Measurements from ENCODE around the gene THADA. TPM values are rescaled to one million over a fixed set of nuclear protein-coding genes. Genes with fewer than 3 reads are reported as not detected.

The THADA gene
- total RNA-seq, 2 experiments from 2014 or later, result 31.2 to 32.3 TPM

DNA sequence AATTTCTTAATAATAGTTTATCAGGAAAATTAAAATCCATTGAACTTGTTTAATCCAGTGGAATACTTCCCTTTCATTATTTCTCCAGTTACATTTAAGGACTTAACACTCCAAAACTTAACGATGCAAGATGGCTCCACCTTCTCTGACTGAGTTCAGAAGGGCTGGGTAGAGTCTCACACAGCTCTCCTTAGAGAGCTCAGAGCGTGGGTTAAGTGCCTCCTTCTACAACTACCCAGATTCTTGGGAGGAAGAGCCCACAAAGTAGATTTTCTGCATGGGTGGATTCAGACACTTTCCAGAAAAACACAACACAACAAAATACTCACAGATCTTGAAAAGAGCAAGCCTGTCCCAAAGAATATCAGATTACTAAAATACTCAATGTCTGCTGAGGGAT lies 130.6 kb downstream of the THADA start:
- POLR2A ChIA-PET, result no interaction called here
- CTCF ChIA-PET (ENCODE audit: unreplicated experiment), result no interaction called here
- Histone ChIP-seq H3K36me3 (ENCODE audit: insufficient read depth, low read length) (no peaks in the 10 kb centered on the region), H3K9me3 (ENCODE audit: low read length) (no peaks in the 10 kb centered on the region), H3K4me3 (ENCODE audit: low read depth, low read length, poor library complexity, severe bottlenecking) (no peak overlapping the region), H3K4me2 (ENCODE audit: low read length) (no peak overlapping the region), H3K9me2 (ENCODE audit: insufficient read depth, low read length) (no peaks in the 10 kb centered on the region), H3K4me1 (ENCODE audit: insufficient read depth, low read length, poor library complexity, severe bottlenecking) (peaks cover 11% of the 10 kb centered on the region), H4K20me1 (ENCODE audit: insufficient read depth, low read length) (no peaks in the 10 kb centered on the region), H3K79me2 (ENCODE audit: insufficient read depth, low read depth, low read length) (no peaks in the 10 kb centered on the region), H3K27ac (ENCODE audit: low read depth, low read length, poor library complexity, severe bottlenecking) (no peak overlapping the region), H2AFZ (ENCODE audit: low read length) (no peak overlapping the region)
- TF ChIP-seq EZH2phosphoT487 (IDR thresholded peaks at IDR 0.05; ENCODE audit: borderline replicate concordance, low read depth, low read length), result no peak
- intact Hi-C loops (cut with micrococcal nuclease; ENCODE audit: unreplicated experiment), result no loop called here
- no TSS peak for BruUV-seq (replicated peaks)
- no peak for DNase-seq (ENCODE audit: low spot score)

DNA sequence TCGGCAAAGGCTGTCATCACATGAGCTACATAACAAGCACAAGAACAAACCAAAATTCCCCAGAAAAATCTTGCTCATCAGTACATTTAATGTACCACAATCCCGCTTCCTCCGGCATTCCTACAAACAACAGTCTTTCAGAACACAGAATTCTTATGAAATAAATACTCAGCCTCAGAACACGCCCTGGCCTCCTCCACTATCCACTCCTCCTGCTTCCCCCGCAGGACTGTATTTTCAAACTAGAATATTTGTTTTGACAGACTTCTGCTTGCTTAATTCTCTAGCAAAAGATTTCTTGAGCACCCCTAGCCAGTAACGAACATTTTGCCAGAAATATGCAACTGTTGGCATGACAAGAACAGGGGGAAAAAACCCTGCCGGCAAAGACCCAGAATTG lies 131.2 kb downstream of the THADA start:
- Histone ChIP-seq H3K27ac (ENCODE audit: low read depth, low read length, poor library complexity, severe bottlenecking) (no peak overlapping the region), H3K9me2 (ENCODE audit: insufficient read depth, low read length) (no peaks in the 10 kb centered on the region), H3K4me1 (ENCODE audit: insufficient read depth, low read length, poor library complexity, severe bottlenecking) (peaks cover 11% of the 10 kb centered on the region), H3K79me2 (ENCODE audit: insufficient read depth, low read depth, low read length) (no peaks in the 10 kb centered on the region), H3K4me2 (ENCODE audit: low read length) (no peak overlapping the region), H3K9me3 (ENCODE audit: low read length) (no peaks in the 10 kb centered on the region), H2AFZ (ENCODE audit: low read length) (no peak overlapping the region), H3K36me3 (ENCODE audit: insufficient read depth, low read length) (no peaks in the 10 kb centered on the region), H3K4me3 (ENCODE audit: low read depth, low read length, poor library complexity, severe bottlenecking) (no peak overlapping the region), H4K20me1 (ENCODE audit: insufficient read depth, low read length) (no peaks in the 10 kb centered on the region)
- no peak for DNase-seq (ENCODE audit: low spot score)
- CTCF ChIA-PET (ENCODE audit: unreplicated experiment), result no interaction called here
- BruUV-seq (replicated peaks), result no TSS peak
- intact Hi-C loops (cut with micrococcal nuclease; ENCODE audit: unreplicated experiment), result no loop called here
- TF ChIP-seq, protein P1, sequence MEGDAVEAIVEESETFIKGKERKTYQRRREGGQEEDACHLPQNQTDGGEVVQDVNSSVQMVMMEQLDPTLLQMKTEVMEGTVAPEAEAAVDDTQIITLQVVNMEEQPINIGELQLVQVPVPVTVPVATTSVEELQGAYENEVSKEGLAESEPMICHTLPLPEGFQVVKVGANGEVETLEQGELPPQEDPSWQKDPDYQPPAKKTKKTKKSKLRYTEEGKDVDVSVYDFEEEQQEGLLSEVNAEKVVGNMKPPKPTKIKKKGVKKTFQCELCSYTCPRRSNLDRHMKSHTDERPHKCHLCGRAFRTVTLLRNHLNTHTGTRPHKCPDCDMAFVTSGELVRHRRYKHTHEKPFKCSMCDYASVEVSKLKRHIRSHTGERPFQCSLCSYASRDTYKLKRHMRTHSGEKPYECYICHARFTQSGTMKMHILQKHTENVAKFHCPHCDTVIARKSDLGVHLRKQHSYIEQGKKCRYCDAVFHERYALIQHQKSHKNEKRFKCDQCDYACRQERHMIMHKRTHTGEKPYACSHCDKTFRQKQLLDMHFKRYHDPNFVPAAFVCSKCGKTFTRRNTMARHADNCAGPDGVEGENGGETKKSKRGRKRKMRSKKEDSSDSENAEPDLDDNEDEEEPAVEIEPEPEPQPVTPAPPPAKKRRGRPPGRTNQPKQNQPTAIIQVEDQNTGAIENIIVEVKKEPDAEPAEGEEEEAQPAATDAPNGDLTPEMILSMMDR (conservative IDR thresholded peaks at IDR 0.05; ENCODE audit: low read length), result no peak
- no peak for TF ChIP-seq EZH2phosphoT487 (IDR thresholded peaks at IDR 0.05; ENCODE audit: borderline replicate concordance, low read depth, low read length)
- POLR2A ChIA-PET, result no interaction called here

DNA sequence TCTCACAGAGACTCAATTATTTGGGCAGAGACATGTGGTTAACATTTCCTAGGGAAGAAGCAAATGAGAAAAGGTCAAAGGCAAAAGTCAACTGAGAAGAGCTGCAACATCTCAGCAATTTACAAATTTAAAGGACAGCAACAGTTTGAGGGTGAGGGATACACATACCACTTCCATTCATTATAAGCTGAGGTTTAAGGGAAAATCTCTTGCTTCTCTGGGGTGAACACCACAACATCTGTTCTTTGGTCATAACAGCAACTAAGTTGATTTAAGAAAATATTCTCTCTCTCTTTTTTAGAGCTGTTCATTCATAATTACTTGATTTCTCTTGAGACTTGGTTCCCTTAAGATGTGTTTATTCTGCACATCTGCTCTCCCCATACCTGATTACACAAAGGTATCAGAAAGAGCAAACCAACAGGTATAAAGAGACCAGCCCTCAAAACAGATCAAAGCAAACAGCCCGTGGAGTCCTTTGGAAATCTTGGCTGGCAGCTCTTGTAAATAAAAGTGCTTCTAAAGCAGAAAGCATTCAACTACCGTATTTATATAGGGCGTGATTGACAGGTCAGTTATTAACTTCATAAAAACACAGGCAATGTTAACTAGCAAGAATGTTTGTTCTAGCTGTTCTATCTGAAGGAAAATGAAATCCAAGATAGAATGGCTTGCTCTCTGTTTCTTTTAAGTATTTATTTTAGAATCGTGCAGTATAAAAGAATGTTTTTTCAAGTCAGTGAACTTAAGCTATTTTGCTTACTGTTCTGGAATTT lies 132.8 kb downstream of the THADA start:
- no peaks in the 10 kb centered on the region for H3K9me3 ChIP-seq (ENCODE audit: low read length)
- H2AFZ ChIP-seq (ENCODE audit: low read length), result no peak overlapping the region
- no peaks in the 10 kb centered on the region for H3K36me3 ChIP-seq (ENCODE audit: insufficient read depth, low read length)
- ChIA-PET CTCF (ENCODE audit: unreplicated experiment) (no interaction called here), POLR2A (interaction anchor here (0.6 to 1.4 kb wide), 7 partner anchors 8 to 162 kb away, joined by 3 to 4 read pairs (median 3); no protein-coding TSS in a partner anchor)
- TF ChIP-seq, protein P1 (conservative IDR thresholded peaks at IDR 0.05; ENCODE audit: low read length), result no peak
- TF ChIP-seq EZH2phosphoT487 (IDR thresholded peaks at IDR 0.05; ENCODE audit: borderline replicate concordance, low read depth, low read length), result no peak
- BruUV-seq (replicated peaks), result no TSS peak
- no peak overlapping the region for H3K4me3 ChIP-seq (ENCODE audit: low read depth, low read length, poor library complexity, severe bottlenecking)
- H3K9me2 ChIP-seq (ENCODE audit: insufficient read depth, low read length), result no peaks in the 10 kb centered on the region
- intact Hi-C loops (cut with micrococcal nuclease; ENCODE audit: unreplicated experiment), result no loop called here
- H3K27ac ChIP-seq (ENCODE audit: low read depth, low read length, poor library complexity, severe bottlenecking), result no peak overlapping the region
- H4K20me1 ChIP-seq (ENCODE audit: insufficient read depth, low read length), result no peaks in the 10 kb centered on the region
- no peak overlapping the region for H3K4me2 ChIP-seq (ENCODE audit: low read length)
- DNase-seq (ENCODE audit: low spot score), result no peak
- H3K79me2 ChIP-seq (ENCODE audit: insufficient read depth, low read depth, low read length), result no peaks in the 10 kb centered on the region
- H3K4me1 ChIP-seq (ENCODE audit: insufficient read depth, low read length, poor library complexity, severe bottlenecking), result peaks cover 11% of the 10 kb centered on the region

Measured in OCI-LY7 (cell line).